Fibroblast of lung (primary cell): ENCODE measurements around the gene POM121L2.

ENCODE experiments used
- EZH2 ChIP-seq: IDR thresholded peaks from 2 replicates; pipeline ENCODE4 v1.5.1; 2012; ENCODE audit warnings: low read length, control low read depth, mild to moderate bottlenecking; ENCODE audit errors: missing control alignments
- TF ChIP-seq, protein P1 (sequence below), 2 donors: IDR thresholded peaks in 1 of 2; conservative IDR thresholded peaks in 1 of 2; 1 replicate in 1 of 2; 2 replicates in 1 of 2; pipeline ENCODE4 v1.5.1; 2011 to 2012; ENCODE audit warnings: low read length in 2 of 2, control low read depth in 1 of 2, inconsistent platforms in 1 of 2, low read depth in 1 of 2, mild to moderate bottlenecking in 1 of 2

DNA sequence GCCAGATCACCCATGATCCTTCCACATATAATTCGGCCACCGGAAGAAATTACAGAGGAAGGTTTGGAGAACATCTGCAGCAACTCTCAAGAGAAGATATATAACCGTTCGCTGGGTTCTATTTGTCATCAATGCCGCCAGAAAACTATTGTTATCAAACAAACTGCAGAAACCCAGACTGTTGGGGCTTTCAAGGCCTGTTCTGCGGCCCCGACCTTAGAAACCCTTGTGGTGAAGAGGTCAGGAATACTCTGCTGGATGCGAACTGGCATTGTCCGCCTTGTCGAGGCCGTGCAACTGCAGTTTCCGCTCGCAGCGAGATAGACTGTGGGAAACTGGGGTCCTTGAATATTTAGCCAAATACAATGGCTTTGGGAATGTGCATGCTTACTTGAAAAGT is 43.3 kb downstream of the POM121L2 start:
- TF ChIP-seq, protein P1, sequence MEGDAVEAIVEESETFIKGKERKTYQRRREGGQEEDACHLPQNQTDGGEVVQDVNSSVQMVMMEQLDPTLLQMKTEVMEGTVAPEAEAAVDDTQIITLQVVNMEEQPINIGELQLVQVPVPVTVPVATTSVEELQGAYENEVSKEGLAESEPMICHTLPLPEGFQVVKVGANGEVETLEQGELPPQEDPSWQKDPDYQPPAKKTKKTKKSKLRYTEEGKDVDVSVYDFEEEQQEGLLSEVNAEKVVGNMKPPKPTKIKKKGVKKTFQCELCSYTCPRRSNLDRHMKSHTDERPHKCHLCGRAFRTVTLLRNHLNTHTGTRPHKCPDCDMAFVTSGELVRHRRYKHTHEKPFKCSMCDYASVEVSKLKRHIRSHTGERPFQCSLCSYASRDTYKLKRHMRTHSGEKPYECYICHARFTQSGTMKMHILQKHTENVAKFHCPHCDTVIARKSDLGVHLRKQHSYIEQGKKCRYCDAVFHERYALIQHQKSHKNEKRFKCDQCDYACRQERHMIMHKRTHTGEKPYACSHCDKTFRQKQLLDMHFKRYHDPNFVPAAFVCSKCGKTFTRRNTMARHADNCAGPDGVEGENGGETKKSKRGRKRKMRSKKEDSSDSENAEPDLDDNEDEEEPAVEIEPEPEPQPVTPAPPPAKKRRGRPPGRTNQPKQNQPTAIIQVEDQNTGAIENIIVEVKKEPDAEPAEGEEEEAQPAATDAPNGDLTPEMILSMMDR (conservative IDR thresholded peaks at IDR 0.05 in 1 of 2, IDR thresholded peaks at IDR 0.05 in 1 of 2; ENCODE audit: low read depth in 1 of 2, low read length in 2 of 2): no peak
- no peak for TF ChIP-seq EZH2
